ENCODE data around the gene ARHGEF7. TPM values are rescaled to one million over a fixed set of nuclear protein-coding genes. Genes with fewer than 3 reads are reported as not detected.

Gene ARHGEF7
- total RNA-seq, 1 experiment from 2014 or later = 46.2 TPM

GRCh38 chr13:111123649-111124048, 8.5 kb downstream of the ARHGEF7 start:
- intact Hi-C loops (cut with micrococcal nuclease) = no loop called here
- H3K9me2 ChIP-seq (ENCODE audit: insufficient read depth) = no peaks in the 10 kb centered on the region
- H3K36me3 ChIP-seq (ENCODE audit: control insufficient read depth in 1 of 2, insufficient read depth in 2 of 2, low read length in 2 of 2) = no peaks in the 10 kb centered on the region
- RAD21 ChIA-PET (ENCODE audit: low non-redundant PET in 1 of 2, low total read pairs in 2 of 2, uncharacterized antibody in 2 of 2, unreplicated experiment in 2 of 2) = no interaction called here
- H2AFZ ChIP-seq (ENCODE audit: low read depth, low read length, poor library complexity, severe bottlenecking) = no peak overlapping the region
- no peak for DNase-seq (ENCODE audit: low read depth, low spot score)
- CTCF ChIA-PET = no interaction called here
- peaks cover 12% of the 10 kb centered on the region for H3K27me3 ChIP-seq (ENCODE audit: insufficient read depth, low read length)
- H4K20me1 ChIP-seq (ENCODE audit: insufficient read depth) = no peaks in the 10 kb centered on the region
- no peak overlapping the region for H3K9ac ChIP-seq (ENCODE audit: low read length)
- H3K4me3 ChIP-seq (replicated peaks in 1 of 2; ENCODE audit: low read depth in 1 of 2, low read length in 2 of 2) = no peak overlapping the region
- no peak overlapping the region for H3K27ac ChIP-seq (ENCODE audit: low read depth, low read length)
- BruUV-seq (replicated peaks) = no TSS peak
- ATAC-seq = no peak
- H3K79me2 ChIP-seq (ENCODE audit: insufficient read depth, low read length) = no peaks in the 10 kb centered on the region
- TF ChIP-seq REST (IDR thresholded peaks at IDR 0.05; ENCODE audit: low read depth) (no peak), ELF1 (IDR thresholded peaks at IDR 0.05; ENCODE audit: borderline replicate concordance, low read depth) (no peak), SIN3A (IDR thresholded peaks at IDR 0.05; ENCODE audit: low read depth) (no peak)
- H3K9me3 ChIP-seq (ENCODE audit: control insufficient read depth in 1 of 2, insufficient read depth in 1 of 2, low read depth in 1 of 2, low read length in 2 of 2) = no peaks in the 10 kb centered on the region
- POLR2A ChIA-PET = no interaction called here
- no peak overlapping the region for H3K4me2 ChIP-seq (ENCODE audit: low read length)
- H3K4me1 ChIP-seq (ENCODE audit: control insufficient read depth in 1 of 2, insufficient read depth in 2 of 2, low read length in 2 of 2) = no peaks in the 10 kb centered on the region

DNA sequence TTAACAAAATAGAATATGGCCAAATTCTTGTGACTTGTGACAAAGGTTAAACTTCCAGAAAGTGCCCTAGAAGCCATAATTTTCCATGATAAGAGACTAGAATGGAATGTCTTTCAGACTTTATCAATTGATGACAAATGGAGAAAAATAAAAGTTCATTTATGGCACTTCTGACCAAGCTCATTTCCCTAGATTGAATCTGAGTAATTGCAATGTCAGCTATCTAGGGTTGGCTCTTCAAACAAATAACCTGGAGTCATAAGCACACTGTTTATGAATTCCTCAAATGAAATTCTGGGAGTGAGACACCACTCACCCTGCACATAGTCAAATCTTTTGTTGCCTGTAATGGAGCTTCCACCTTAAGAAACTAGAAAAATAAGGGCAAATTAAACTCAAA, 11.4 kb downstream of the ARHGEF7 start:
- no peaks in the 10 kb centered on the region for H3K9me2 ChIP-seq (ENCODE audit: insufficient read depth)
- no TSS peak for BruUV-seq (replicated peaks)
- H3K27ac ChIP-seq (ENCODE audit: low read depth, low read length) = no peak overlapping the region
- RAD21 ChIA-PET (ENCODE audit: low non-redundant PET in 1 of 2, low total read pairs in 2 of 2, uncharacterized antibody in 2 of 2, unreplicated experiment in 2 of 2) = no interaction called here
- no peak overlapping the region for H3K9ac ChIP-seq (ENCODE audit: low read length)
- H3K36me3 ChIP-seq (ENCODE audit: control insufficient read depth in 1 of 2, insufficient read depth in 2 of 2, low read length in 2 of 2) = no peaks in the 10 kb centered on the region
- H3K4me1 ChIP-seq (ENCODE audit: control insufficient read depth in 1 of 2, insufficient read depth in 2 of 2, low read length in 2 of 2) = no peaks in the 10 kb centered on the region
- H3K79me2 ChIP-seq (ENCODE audit: insufficient read depth, low read length) = no peaks in the 10 kb centered on the region
- ATAC-seq (no peak), DNase-seq (ENCODE audit: low read depth, low spot score) (no peak)
- POLR2A ChIA-PET = no interaction called here
- H3K4me2 ChIP-seq (ENCODE audit: low read length) = no peak overlapping the region
- no peaks in the 10 kb centered on the region for H3K9me3 ChIP-seq (ENCODE audit: control insufficient read depth in 1 of 2, insufficient read depth in 1 of 2, low read depth in 1 of 2, low read length in 2 of 2)
- no peaks in the 10 kb centered on the region for H4K20me1 ChIP-seq (ENCODE audit: insufficient read depth)
- intact Hi-C loops (cut with micrococcal nuclease) = no loop called here
- CTCF ChIA-PET = no interaction called here
- H2AFZ ChIP-seq (ENCODE audit: low read depth, low read length, poor library complexity, severe bottlenecking) = no peak overlapping the region
- no peak overlapping the region for H3K4me3 ChIP-seq (replicated peaks in 1 of 2; ENCODE audit: low read depth in 1 of 2, low read length in 2 of 2)
- H3K27me3 ChIP-seq (ENCODE audit: insufficient read depth, low read length) = peaks cover 17% of the 10 kb centered on the region
- TF ChIP-seq EGR1 (IDR thresholded peaks at IDR 0.05; ENCODE audit: low read depth) (no peak), ZFX (IDR thresholded peaks at IDR 0.05) (no peak), YY1 (IDR thresholded peaks at IDR 0.05; ENCODE audit: extremely low read depth, insufficient replicate concordance, low read depth, low read length) (no peak), CEBPB (IDR thresholded peaks at IDR 0.05; ENCODE audit: low read depth) (no peak), ELF1 (IDR thresholded peaks at IDR 0.05; ENCODE audit: borderline replicate concordance, low read depth) (no peak), POLR2AphosphoS5 (IDR thresholded peaks at IDR 0.05; ENCODE audit: low read depth, low read length) (no peak), REST (IDR thresholded peaks at IDR 0.05; ENCODE audit: low read depth) (no peak), SRF (IDR thresholded peaks at IDR 0.05; ENCODE audit: low read depth) (no peak), TCF7L2 (IDR thresholded peaks at IDR 0.05; ENCODE audit: borderline replicate concordance, extremely low read depth, insufficient read depth, insufficient read length) (no peak)
- TF ChIP-seq, protein P1, sequence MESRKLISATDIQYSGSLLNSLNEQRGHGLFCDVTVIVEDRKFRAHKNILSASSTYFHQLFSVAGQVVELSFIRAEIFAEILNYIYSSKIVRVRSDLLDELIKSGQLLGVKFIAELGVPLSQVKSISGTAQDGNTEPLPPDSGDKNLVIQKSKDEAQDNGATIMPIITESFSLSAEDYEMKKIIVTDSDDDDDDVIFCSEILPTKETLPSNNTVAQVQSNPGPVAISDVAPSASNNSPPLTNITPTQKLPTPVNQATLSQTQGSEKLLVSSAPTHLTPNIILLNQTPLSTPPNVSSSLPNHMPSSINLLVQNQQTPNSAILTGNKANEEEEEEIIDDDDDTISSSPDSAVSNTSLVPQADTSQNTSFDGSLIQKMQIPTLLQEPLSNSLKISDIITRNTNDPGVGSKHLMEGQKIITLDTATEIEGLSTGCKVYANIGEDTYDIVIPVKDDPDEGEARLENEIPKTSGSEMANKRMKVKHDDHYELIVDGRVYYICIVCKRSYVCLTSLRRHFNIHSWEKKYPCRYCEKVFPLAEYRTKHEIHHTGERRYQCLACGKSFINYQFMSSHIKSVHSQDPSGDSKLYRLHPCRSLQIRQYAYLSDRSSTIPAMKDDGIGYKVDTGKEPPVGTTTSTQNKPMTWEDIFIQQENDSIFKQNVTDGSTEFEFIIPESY (IDR thresholded peaks at IDR 0.05; ENCODE audit: extremely low read depth, insufficient replicate concordance, low read length) = no peak
